AG04450 (cell line): ENCODE measurements around the gene GDI1. TPM values are rescaled to one million over a fixed set of nuclear protein-coding genes. Genes with fewer than 3 reads are reported as not detected.

ENCODE experiments used
- CTCF ChIA-PET: fragments of 300-600, 350-600 bp; formaldehyde crosslinking; extraction: SDS; loops from one replicate; lab custom pipeline; 2022; ENCODE audit warnings: antibody characterized with exemption, inconsistent platforms; lab: Charles Lee
- POLR2A ChIA-PET: fragments of 350-600 bp; formaldehyde crosslinking; extraction: SDS; loops from one replicate; lab custom pipeline; 2021; ENCODE audit warnings: antibody characterized with exemption, inconsistent platforms; lab: Yijun Ruan, JAX
- DNase-seq: peaks from one replicate; pipeline ENCODE4 v3.0.0-alpha.2; 2011; ENCODE audit warnings: low read depth, low spot score
- H3K27ac ChIP-seq: one replicate; pipeline ENCODE4 v1.5.1; 2012; ENCODE audit warnings: low read depth, low read length, control low read depth
- H3K27me3 ChIP-seq: one replicate; pipeline ENCODE4 v1.6.0; 2012; ENCODE audit warnings: low read length; ENCODE audit not compliant: control insufficient read depth, insufficient read depth
- H3K4me3 ChIP-seq: 2 replicates; pipeline ENCODE4 v1.5.1; 2011; ENCODE audit warnings: mild to moderate bottlenecking, low read depth, low read length, control low read depth
- H3K9me3 ChIP-seq: 2 replicates; pipeline ENCODE4 v1.5.1; 2012; ENCODE audit warnings: low read length; ENCODE audit not compliant: control insufficient read depth, insufficient read depth
- polyA plus RNA-seq: library from polyadenylated mRNA; depleted of rRNA; stranded (reverse); fragments of >200 nt; gene quantifications from 2 replicates; pipeline ENCODE4 v1.2.3, GENCODE V29; 2011
- TF ChIP-seq, protein P1 (sequence below): IDR thresholded peaks from 2 replicates; pipeline ENCODE4 v1.5.1; 2011; ENCODE audit warnings: low read depth, low read length, control low read depth, inconsistent platforms

Gene GDI1
- polyA plus RNA-seq, 1 experiment = 154 TPM

DNA sequence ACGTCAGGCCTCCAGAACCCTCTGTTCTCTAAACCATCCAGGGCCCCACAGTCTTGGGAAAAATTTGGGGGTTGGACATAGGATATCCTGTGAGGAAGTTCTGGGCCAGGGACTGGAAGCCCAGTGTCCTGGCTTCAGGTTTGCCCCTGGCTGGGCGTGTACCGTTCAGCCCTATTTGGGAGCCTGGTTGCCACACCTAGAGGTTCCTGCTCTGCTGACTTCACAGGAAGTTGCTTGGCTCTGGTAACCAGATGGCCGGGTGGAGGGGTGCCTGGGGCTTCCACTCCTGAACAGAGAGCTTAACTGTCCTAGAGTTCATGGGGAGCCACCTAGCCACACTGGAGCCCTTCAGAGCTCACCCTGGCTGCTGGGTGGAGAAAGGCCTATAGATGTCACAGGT lies 24.5 kb upstream of the GDI1 start:
- Histone ChIP-seq H3K27ac (no peak overlapping the region), H3K27me3 (no peaks in the 10 kb centered on the region), H3K4me3 (peak overlapping the region; percentile 64), H3K9me3 (no peaks in the 10 kb centered on the region)
- POLR2A ChIA-PET = no interaction called here
- TF ChIP-seq, protein P1, sequence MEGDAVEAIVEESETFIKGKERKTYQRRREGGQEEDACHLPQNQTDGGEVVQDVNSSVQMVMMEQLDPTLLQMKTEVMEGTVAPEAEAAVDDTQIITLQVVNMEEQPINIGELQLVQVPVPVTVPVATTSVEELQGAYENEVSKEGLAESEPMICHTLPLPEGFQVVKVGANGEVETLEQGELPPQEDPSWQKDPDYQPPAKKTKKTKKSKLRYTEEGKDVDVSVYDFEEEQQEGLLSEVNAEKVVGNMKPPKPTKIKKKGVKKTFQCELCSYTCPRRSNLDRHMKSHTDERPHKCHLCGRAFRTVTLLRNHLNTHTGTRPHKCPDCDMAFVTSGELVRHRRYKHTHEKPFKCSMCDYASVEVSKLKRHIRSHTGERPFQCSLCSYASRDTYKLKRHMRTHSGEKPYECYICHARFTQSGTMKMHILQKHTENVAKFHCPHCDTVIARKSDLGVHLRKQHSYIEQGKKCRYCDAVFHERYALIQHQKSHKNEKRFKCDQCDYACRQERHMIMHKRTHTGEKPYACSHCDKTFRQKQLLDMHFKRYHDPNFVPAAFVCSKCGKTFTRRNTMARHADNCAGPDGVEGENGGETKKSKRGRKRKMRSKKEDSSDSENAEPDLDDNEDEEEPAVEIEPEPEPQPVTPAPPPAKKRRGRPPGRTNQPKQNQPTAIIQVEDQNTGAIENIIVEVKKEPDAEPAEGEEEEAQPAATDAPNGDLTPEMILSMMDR = no peak
- DNase-seq = no peak
- CTCF ChIA-PET = no interaction called here

DNA sequence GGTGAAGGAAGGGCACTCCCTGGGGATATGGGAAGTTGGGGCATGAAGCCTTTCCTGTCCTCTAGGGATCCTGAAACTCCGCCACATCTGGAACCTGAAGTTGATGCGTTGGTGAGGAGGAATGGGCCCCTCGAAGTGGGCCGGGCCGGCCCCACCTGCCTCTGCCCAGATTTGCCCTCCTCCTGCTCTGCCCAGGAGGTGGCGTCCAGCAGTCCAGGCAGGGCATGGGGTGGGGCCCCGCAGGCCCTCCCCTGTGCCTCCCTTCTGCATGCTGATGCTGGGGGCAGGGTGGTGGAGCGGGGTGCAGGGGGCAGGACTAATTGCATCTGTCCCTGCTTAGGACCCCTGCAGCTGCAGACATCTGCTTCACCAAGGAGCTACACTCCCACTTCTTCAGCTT lies 23.8 kb upstream of the GDI1 start:
- no peaks in the 10 kb centered on the region for H3K9me3 ChIP-seq
- ChIA-PET POLR2A (no interaction called here), CTCF (no interaction called here)
- no peak for DNase-seq
- TF ChIP-seq, protein P1 = no peak
- no peaks in the 10 kb centered on the region for H3K27me3 ChIP-seq
- no peak overlapping the region for H3K27ac ChIP-seq
- H3K4me3 ChIP-seq = no peak overlapping the region

DNA sequence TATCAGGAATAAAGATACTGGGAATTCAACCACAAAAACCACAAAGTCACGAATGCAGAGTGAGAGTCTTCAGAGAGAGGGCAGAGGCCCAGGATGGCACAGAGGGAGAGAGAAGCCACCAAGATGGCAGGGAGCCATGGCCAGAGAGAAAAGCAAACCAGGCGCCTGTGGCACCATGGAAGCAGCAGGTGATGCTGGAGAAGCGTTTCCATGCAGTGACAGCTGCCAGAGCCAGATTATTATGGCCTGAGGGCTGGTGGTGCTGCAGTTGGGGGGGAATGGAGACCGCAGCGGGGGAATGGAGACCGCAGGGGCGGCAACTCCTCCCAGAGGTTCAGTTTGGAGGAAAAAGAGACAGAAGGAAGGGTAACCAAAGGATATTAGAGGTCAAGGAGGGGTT lies 19.8 kb upstream of the GDI1 start:
- no peaks in the 10 kb centered on the region for H3K9me3 ChIP-seq
- ChIA-PET POLR2A (interaction anchor here (0.6 to 0.7 kb wide), 3 partner anchors 19 to 61 kb away, joined by 3 to 5 read pairs (median 5); no protein-coding TSS in a partner anchor), CTCF (no interaction called here)
- TF ChIP-seq, protein P1 = no peak
- no peak overlapping the region for H3K4me3 ChIP-seq
- no peak for DNase-seq
- H3K27me3 ChIP-seq = no peaks in the 10 kb centered on the region
- H3K27ac ChIP-seq = no peak overlapping the region

DNA sequence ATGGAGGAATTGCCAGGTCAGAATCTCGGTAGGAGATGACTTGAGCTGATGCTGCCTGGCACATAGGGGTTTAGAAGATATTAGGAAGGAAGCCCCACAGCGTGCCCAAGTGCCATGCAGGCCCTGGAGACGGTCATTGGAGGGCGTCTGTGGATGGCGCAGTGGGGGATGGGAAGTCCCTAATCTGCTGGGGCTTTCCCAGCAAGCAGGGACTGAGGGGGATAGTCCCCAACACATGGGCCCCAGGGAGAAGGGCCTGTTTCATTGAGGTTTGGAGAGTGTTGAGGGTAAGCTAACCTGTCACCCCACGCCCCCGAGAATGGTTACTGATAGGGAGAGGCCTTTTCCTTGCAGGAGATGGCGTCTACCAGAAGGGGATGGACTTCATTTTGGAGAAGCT lies 17.8 kb upstream of the GDI1 start:
- POLR2A ChIA-PET = no interaction called here
- CTCF ChIA-PET = no interaction called here
- no peak overlapping the region for H3K27ac ChIP-seq

DNA sequence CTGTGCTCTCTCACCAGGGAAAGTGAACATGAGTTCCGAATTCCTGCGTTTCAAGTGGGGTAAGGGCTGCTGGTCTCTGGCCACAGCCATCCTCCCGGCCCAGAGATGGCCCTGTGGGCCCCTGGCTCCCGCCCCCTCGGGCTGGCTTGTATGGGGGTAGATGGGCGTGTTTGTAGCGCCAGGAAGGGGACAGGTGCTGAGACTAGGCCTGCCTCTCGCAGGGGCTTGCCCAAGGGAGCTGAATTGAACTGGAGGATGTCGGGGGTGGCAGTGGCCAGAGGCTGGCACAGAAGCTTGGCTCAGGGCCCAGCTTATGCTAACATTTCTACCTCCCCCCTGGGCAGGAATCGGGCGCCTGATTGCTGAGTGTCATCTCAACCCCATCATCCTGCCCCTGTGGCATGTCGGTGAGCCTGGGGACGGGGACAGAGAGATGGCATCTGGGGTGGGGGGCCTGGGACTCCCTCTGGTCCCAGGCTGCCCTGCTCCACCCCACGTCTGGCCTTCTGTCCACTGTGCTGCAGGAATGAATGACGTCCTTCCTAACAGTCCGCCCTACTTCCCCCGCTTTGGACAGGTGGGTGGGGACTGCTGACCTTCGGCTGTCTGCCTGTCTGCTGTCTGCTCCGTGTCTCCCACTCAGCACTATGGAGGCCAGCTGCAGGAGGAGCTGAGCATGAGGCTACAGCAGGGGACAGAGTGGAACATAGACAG lies 17.1 kb upstream of the GDI1 start:
- POLR2A ChIA-PET = no interaction called here
- Histone ChIP-seq H3K27me3 (no peaks in the 10 kb centered on the region), H3K27ac (no peak overlapping the region), H3K4me3 (no peak overlapping the region), H3K9me3 (no peaks in the 10 kb centered on the region)
- TF ChIP-seq, protein P1 = no peak
- DNase-seq = no peak
- CTCF ChIA-PET = no interaction called here

More for the DNA sequence above, 17.8 kb upstream of the GDI1 start:
- H3K4me3 ChIP-seq = no peak overlapping the region
- no peak for DNase-seq
- no peaks in the 10 kb centered on the region for H3K9me3 ChIP-seq
- TF ChIP-seq, protein P1 = no peak
- no peaks in the 10 kb centered on the region for H3K27me3 ChIP-seq
